ENCODE results near the gene HS3ST5.
A peak's percentile ranks its signal among the peaks of the same experiment; 100 is the strongest.

Gene HS3ST5

DNA sequence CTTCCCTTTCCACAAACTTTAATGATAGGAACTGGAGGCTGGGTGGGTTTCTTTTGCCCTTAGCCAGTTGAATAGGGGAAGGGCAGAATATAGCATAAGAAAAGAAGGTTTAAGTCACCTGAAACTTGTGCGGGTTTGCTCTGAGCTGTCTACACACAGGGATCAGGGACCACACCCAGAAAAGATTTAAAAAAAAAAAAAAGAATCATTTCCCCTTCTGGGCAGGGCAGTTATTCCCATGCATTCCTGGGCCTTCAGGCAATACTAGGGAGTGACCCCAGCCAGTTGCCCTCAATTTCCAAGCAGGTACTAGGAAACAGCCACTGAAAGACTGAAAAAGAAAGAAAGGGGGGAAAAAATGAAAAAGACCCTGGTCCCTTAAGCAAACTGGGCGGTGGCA lies 332.3 kb downstream of the HS3ST5 start:
- no peaks in the 10 kb centered on the region for H3K27me3 ChIP-seq
- no peak overlapping the region for H3K27ac ChIP-seq
- no peak overlapping the region for H3K9ac ChIP-seq
- no peaks in the 10 kb centered on the region for H3K9me3 ChIP-seq
- H3K4me3 ChIP-seq, result no peak overlapping the region
- peaks cover 13% of the 10 kb centered on the region for H3K4me1 ChIP-seq
- no peaks in the 10 kb centered on the region for H3K36me3 ChIP-seq
- no peak overlapping the region for H3K4me2 ChIP-seq
- no peaks in the 10 kb centered on the region for H4K20me1 ChIP-seq
- TF ChIP-seq Cebpa-rat (IDR thresholded peaks at IDR 0.05), result no peak

DNA sequence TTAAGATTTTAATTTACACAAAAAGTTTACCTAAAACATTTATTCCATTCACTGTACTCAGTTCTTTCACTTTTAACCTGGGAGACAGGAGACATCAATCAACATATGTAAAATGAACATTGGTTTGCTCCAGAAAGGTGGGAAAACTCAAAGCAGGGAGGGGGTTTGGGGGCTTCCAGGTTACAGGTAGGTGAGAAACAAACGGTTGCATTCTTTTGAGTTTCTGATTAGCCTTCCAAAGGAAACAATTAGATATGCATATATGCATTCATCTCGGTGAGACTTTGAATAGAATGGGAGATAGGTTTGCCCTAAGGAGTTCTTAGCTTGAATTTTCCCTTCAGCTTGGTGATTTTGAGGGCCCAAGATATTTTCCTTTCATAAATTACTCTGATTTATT lies 333.6 kb downstream of the HS3ST5 start:
- H3K36me3 ChIP-seq, result no peaks in the 10 kb centered on the region
- H3K27ac ChIP-seq, result no peak overlapping the region
- no peaks in the 10 kb centered on the region for H3K9me3 ChIP-seq
- H3K4me3 ChIP-seq, result no peak overlapping the region
- no peak for TF ChIP-seq Cebpa-rat (IDR thresholded peaks at IDR 0.05)
- no peaks in the 10 kb centered on the region for H3K27me3 ChIP-seq
- H3K9ac ChIP-seq, result no peak overlapping the region
- no peak overlapping the region for H3K4me2 ChIP-seq
- H4K20me1 ChIP-seq, result no peaks in the 10 kb centered on the region
- peaks cover 13% of the 10 kb centered on the region for H3K4me1 ChIP-seq

DNA sequence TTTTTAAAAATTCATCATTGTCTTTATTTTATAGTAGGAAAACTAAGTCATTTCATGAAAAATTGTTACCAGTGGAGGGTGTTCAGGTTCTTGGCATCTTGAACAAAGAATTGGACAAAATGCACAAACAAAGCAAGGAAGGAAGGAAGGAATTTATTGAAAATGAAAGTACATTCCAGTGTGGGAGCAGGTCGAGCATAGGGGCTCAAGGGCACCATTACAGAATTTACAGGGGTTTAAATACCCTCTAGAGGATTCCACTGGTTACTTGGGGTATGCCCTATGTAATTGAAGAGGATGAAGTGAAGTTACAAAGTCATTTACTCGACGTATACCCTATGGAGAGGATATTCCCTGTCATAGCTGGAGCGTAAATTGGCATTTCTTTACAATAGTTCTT lies 334.5 kb downstream of the HS3ST5 start:
- no peak overlapping the region for H3K9ac ChIP-seq
- no peak overlapping the region for H3K4me2 ChIP-seq
- no peak overlapping the region for H3K4me3 ChIP-seq
- no peaks in the 10 kb centered on the region for H3K36me3 ChIP-seq
- H3K4me1 ChIP-seq, result peaks cover 13% of the 10 kb centered on the region
- H3K9me3 ChIP-seq, result no peaks in the 10 kb centered on the region
- no peak overlapping the region for H3K27ac ChIP-seq
- TF ChIP-seq Cebpa-rat (IDR thresholded peaks at IDR 0.05), result no peak
- H3K27me3 ChIP-seq, result no peaks in the 10 kb centered on the region
- H4K20me1 ChIP-seq, result no peaks in the 10 kb centered on the region

DNA sequence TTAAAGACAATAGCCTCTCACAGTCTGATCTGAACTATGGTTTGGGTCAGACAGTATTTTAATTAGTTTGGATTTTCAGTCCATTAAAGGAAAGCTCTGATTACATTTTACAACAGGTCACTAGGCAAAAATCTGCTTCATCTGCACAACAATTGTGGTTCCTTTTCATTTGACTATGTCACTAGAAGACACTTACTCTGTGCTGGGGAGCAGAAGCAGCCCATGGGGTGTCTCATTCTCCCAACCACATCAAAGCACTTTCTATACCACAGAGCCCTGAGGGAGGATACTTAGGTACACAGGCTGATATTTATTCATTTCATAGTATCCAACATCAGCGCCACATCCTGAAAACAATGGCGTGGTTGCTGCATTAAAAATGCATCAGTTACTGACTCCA lies 335.3 kb downstream of the HS3ST5 start:
- peak overlapping the region; percentile 23 for H3K4me2 ChIP-seq
- H3K27ac ChIP-seq, result no peak overlapping the region
- H3K9ac ChIP-seq, result no peak overlapping the region
- H3K4me3 ChIP-seq, result no peak overlapping the region
- H3K27me3 ChIP-seq, result no peaks in the 10 kb centered on the region
- no peaks in the 10 kb centered on the region for H3K9me3 ChIP-seq
- H3K4me1 ChIP-seq, result peaks cover 13% of the 10 kb centered on the region
- H4K20me1 ChIP-seq, result no peaks in the 10 kb centered on the region
- H3K36me3 ChIP-seq, result no peaks in the 10 kb centered on the region
- no peak for TF ChIP-seq Cebpa-rat (IDR thresholded peaks at IDR 0.05)

Data from BLaER1 (cell line).